Stimulated activated naive B cell treated with anti-CD40 and anti-IgM and Interleukin-4, amounts not matched to agents 10 μg/mL and 1 μg/mL and 100 μg/mL, for 72 hours (primary cell): Measurements from ENCODE around the gene SLC24A3.

ENCODE experiments used
- ATAC-seq, 2 donors: fragments of 150-1000 bp; cut with Tn5 transposase; replicated peaks; 2 replicates each; pipeline ENCODE4 v1.10.0; 2021; ENCODE audit warnings: moderate library complexity in 1 of 2
- DNase-seq: peaks from one replicate; pipeline ENCODE4 v3.0.0; 2021
- H3K27ac Mint-ChIP-seq: one replicate; pipeline ENCODE4 v1.8.0; 2022; ENCODE audit warnings: mild to moderate bottlenecking, mixed read lengths
- H3K27me3 Mint-ChIP-seq, 2 donors: one replicate each; pipeline ENCODE4 v1.8.0; 2022; ENCODE audit warnings: mixed read lengths in 2 of 2
- H3K36me3 Mint-ChIP-seq, 2 donors: one replicate each; pipeline ENCODE4 v1.8.0; 2022; ENCODE audit warnings: mixed read lengths in 2 of 2, mild to moderate bottlenecking in 1 of 2
- H3K4me1 Mint-ChIP-seq, 2 donors: one replicate each; pipeline ENCODE4 v1.8.0; 2022; ENCODE audit warnings: mixed read lengths in 2 of 2, mild to moderate bottlenecking in 1 of 2
- H3K4me3 Mint-ChIP-seq, 2 donors: one replicate each; pipeline ENCODE4 v1.8.0; 2022; ENCODE audit warnings: mild to moderate bottlenecking in 2 of 2, mixed read lengths in 2 of 2, moderate library complexity in 1 of 2
- H3K9me3 Mint-ChIP-seq, 2 donors: one replicate each; pipeline ENCODE4 v1.8.0; 2022; ENCODE audit warnings: mixed read lengths in 2 of 2, mild to moderate bottlenecking in 1 of 2

The SLC24A3 gene

DNA sequence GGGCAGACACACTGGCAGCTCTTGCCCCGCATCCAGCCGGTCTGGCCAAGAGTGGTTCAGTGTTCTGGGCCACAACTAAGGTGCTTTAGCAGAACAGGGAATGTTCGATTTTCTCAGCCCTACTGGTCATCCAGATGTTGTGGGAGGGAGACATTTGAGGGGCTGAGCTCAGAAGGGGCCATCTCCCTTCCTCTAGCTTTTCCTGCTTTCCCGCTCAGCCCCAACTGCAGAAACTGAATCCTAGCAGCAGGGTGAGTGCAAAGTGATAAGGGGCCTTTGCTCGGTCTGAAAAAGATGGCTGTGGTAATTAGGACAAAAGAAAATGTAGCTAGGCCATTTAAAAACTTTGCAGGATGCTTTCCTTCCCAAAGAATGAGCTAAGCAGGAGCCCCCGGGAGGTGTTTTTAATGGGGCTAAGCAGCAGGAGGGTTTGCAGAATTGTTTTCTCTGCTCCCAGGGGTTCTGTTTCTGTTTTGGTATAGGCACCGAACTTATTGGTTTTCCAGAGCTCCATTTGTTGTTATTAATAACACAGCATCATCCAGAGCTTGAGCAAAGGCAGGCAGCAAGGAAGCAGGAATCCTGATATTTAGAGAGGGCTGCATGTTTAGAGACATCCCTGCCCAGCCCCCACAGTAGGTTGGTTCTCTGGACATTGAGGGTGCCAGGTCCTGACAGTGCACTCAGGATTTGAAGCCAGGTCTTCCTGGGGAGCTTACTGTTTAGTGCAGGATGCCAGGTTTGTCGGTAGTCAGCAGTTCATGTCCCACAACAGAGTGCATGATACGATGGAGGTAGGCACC is 210.9 kb downstream of the SLC24A3 start:
- Mint-ChIP-seq H3K27ac (no peak overlapping the region), H3K4me1 (peaks cover 0 to 3% of the 10 kb centered on the region in 2 donors), H3K27me3 (peaks cover 0 to 3% of the 10 kb centered on the region in 2 donors), H3K4me3 (no peak overlapping the region), H3K36me3 (no peaks in the 10 kb centered on the region), H3K9me3 (peaks cover 4 to 6% of the 10 kb centered on the region in 2 donors)
- no peak for DNase-seq
- no peak for ATAC-seq

DNA sequence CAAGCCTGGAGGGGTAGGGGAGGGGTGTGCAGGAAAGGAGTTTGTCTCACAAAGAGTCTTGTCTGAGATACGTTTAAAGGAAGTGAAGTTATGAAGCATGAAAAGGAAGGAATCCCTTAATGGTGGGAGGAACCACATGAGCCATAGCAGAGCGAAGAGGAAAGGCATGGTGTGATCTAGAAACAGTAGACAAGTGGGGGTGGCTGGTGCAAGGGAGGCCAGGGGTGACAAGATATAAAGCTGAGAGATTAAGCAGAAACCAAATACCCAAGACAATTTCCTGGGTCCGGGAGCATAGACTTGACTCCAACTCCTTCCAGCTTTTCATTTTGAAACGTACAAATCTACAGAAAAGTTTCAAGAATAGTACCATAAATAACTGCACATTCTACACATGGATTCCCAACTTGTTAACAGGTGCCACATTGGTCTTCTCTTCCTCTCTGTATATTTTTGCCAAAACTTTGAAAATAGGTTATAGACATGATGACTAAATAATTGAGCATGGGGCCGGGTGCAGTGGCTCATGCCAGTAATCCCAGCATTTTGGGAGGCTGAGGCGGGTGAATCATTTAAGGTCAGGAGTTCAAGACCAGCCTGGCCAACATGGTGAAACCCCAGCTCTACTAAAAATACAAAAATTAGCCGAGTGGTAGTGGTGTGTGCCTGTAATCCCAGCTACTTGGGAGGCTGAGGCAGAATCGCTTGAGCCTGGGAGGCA is 211.6 kb downstream of the SLC24A3 start:
- no peaks in the 10 kb centered on the region for H3K36me3 Mint-ChIP-seq
- peaks cover 0 to 3% of the 10 kb centered on the region in 2 donors for H3K4me1 Mint-ChIP-seq
- no peak for ATAC-seq

DNA sequence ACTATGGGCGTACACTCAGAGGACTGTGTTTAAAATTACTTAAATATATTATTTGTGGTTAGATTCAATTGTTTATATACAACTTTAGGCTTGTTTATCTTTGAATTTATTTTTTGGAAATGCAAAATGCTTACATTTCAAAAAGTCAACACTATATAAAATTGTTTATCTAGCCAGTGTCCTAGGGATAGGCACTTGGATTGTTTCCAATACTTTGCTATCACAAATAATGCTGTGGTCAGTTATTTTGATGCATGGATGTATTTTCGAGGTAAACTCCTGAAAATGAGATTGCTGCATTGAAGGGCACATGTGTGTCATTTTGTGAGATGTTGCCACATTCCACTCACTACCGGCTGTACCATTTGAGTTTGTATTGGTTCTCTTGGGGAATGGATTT is 213.9 kb downstream of the SLC24A3 start:
- no peak for ATAC-seq
- no peak for DNase-seq
- H3K27ac Mint-ChIP-seq: no peak overlapping the region
- H3K36me3 Mint-ChIP-seq: no peaks in the 10 kb centered on the region
- peaks cover 0 to 3% of the 10 kb centered on the region in 2 donors for H3K4me1 Mint-ChIP-seq
- no peak overlapping the region for H3K4me3 Mint-ChIP-seq
- peaks cover 16 to 18% of the 10 kb centered on the region in 2 donors for H3K27me3 Mint-ChIP-seq
- peaks cover 2 to 4% of the 10 kb centered on the region in 2 donors for H3K9me3 Mint-ChIP-seq

More for the DNA sequence above, 211.6 kb downstream of the SLC24A3 start:
- Mint-ChIP-seq H3K27ac (no peak overlapping the region), H3K27me3 (peaks cover 0 to 3% of the 10 kb centered on the region in 2 donors), H3K4me3 (no peak overlapping the region), H3K9me3 (peaks cover 4 to 6% of the 10 kb centered on the region in 2 donors)
- no peak for DNase-seq

DNA sequence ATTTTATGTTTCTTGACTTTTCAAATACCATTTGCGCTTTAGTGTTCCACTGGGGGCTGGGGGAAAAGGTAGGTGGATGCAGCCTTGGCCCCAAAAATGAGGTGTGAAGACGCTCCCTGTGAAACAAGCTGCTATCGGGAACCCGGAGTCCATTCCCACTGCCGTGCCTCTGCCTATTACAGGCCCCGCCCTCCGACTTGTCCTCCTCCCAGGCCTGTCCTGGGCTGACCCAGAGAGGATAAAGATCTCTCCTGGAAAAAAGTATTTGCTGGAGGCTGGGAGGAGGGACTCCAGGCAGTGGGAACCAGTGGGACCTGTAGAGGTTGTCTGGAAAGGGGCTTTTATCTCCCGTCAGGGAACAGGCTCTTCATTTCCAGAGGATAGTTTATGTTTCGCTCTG is 215.0 kb downstream of the SLC24A3 start:
- H3K27ac Mint-ChIP-seq: no peak overlapping the region
- H3K36me3 Mint-ChIP-seq: no peaks in the 10 kb centered on the region
- peaks cover 16 to 22% of the 10 kb centered on the region in 2 donors for H3K27me3 Mint-ChIP-seq
- peaks cover 0 to 2% of the 10 kb centered on the region in 2 donors for H3K9me3 Mint-ChIP-seq
- no peak overlapping the region for H3K4me3 Mint-ChIP-seq
- peaks cover 0 to 3% of the 10 kb centered on the region in 2 donors for H3K4me1 Mint-ChIP-seq
- DNase-seq (no peak), ATAC-seq (no peak)

DNA sequence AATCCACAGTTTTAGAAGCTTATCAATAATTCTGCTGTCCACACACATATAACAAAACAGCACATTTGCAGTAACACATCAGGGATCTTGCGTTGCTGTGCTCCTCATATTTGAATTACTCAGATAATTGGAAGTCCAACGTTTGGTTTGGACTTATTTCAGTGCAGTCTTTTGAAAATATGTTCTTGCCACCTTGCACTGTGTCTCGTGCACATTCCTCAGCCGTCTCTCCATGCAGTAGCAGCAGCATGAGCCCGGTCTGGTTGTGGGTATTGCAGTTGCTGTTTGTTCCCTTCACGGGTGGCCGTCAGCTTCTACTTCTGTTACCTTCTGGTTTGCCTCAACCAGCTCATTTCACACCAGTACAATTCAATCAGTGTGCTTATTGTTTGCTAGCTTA is 215.5 kb downstream of the SLC24A3 start:
- DNase-seq (no peak), ATAC-seq (no peak)
- Mint-ChIP-seq H3K4me1 (peaks cover 0 to 3% of the 10 kb centered on the region in 2 donors), H3K36me3 (no peaks in the 10 kb centered on the region), H3K9me3 (peaks cover 0 to 2% of the 10 kb centered on the region in 2 donors), H3K27me3 (peaks cover 16 to 22% of the 10 kb centered on the region in 2 donors), H3K4me3 (no peak overlapping the region), H3K27ac (no peak overlapping the region)

DNA sequence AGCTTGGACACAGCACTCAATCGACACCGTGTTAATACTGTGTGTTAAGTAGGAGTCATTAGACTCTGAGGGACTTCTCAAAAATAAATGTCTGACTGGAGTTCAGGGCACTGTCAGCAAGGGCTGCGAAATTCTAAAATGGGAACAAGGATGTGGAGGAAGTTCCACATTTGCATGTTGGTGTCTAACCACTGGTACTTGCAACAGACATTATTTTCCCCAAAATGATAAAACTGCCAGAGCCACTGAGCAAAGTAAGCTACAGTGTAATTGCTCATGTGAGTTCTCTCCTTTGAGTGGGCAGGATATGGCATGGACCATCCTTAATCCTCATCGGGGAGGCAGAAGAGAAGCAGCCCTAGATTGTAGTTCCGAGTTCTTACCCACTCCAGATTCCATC is 215.9 kb downstream of the SLC24A3 start:
- no peaks in the 10 kb centered on the region for H3K36me3 Mint-ChIP-seq
- peaks cover 0 to 2% of the 10 kb centered on the region in 2 donors for H3K9me3 Mint-ChIP-seq
- H3K27ac Mint-ChIP-seq: no peak overlapping the region
- H3K27me3 Mint-ChIP-seq: peaks cover 16 to 22% of the 10 kb centered on the region in 2 donors
- ATAC-seq (peak; percentile 22 to 25), DNase-seq (no peak)
- H3K4me1 Mint-ChIP-seq: peaks cover under 1 to 3% of the 10 kb centered on the region in 2 donors
- no peak overlapping the region for H3K4me3 Mint-ChIP-seq

DNA sequence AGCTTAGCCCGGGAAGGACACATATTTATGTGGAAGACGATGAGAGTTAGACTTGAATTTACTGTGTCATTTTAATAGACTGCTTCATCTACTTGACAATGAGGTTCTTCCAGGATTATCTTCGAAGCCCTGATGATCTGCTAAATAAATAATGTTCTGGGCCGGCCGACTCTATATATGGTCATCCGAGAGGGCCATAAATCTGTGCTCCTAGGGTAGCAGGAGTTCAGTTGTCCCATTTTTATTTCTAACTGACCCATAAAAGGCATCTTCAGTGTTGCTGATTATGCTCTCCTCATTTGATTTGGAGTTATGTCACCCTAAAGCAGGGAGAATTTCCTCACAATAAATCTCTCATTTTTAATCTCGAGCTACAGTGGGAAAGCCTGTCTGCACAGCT is 217.1 kb downstream of the SLC24A3 start:
- DNase-seq (no peak), ATAC-seq (no peak)
- Mint-ChIP-seq H3K4me3 (no peak overlapping the region), H3K27ac (no peak overlapping the region), H3K27me3 (peaks cover 16 to 29% of the 10 kb centered on the region in 2 donors), H3K9me3 (no peaks in the 10 kb centered on the region), H3K4me1 (peaks cover 7 to 13% of the 10 kb centered on the region in 2 donors), H3K36me3 (no peaks in the 10 kb centered on the region)

DNA sequence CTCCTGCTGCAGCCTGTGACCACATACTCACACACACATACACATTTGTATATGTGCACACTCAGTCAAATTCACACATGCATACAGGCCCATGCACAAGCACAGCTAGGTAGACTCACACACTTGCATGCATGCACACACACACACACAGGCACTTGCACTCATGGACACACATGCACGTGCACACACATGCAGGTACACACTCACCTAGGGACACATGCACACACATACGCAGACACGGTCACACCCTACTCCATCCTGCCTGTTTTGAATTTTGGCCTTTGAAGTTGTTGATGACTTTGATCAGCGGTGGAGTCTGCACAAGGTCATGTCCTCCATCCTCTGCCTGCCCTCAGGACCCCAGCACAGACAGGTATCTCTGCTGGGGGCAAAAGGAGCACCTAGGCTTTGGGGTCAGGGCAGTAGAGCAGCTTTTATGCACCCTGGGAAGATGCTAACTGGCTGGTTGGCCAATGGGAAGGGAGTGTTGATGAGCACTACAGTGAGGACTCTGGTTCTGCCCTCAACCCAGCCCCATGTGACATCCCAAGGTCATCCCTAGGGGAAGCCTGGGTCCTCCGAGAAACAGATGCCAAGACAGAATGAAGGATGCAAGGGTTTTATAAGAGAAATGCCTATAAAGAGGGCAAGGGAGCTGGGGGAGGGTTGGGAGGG is 218.3 kb downstream of the SLC24A3 start:
- Mint-ChIP-seq H3K9me3 (no peaks in the 10 kb centered on the region), H3K27ac (no peak overlapping the region), H3K4me3 (no peak overlapping the region), H3K27me3 (peaks cover 21 to 35% of the 10 kb centered on the region in 2 donors), H3K36me3 (no peaks in the 10 kb centered on the region), H3K4me1 (peaks cover 8 to 14% of the 10 kb centered on the region in 2 donors)
- DNase-seq: no peak
- no peak for ATAC-seq

DNA sequence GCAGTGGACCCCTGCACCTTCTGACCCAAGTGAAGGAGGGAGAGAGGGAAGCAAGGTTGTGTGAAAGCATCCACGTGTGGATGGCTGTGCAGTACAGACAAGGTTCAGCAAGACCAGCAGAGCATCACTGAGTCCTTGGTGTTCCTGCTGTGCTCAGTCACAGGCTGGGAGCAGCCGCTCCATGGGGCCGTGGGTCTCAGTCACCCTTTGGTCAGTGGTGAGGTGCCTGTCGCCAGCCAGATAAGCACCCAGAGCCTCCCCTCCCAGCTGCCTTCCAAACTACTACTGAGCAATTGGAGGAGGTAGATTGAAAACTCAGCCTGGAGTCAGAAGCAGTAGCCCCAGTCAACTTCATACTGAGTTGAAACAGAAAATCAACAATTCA is 218.9 kb downstream of the SLC24A3 start:
- Mint-ChIP-seq H3K9me3 (no peaks in the 10 kb centered on the region), H3K4me1 (peaks cover 8 to 14% of the 10 kb centered on the region in 2 donors), H3K4me3 (no peak overlapping the region), H3K27ac (no peak overlapping the region), H3K27me3 (peaks cover 25 to 39% of the 10 kb centered on the region in 2 donors), H3K36me3 (no peaks in the 10 kb centered on the region)
- ATAC-seq (no peak), DNase-seq (no peak)

DNA sequence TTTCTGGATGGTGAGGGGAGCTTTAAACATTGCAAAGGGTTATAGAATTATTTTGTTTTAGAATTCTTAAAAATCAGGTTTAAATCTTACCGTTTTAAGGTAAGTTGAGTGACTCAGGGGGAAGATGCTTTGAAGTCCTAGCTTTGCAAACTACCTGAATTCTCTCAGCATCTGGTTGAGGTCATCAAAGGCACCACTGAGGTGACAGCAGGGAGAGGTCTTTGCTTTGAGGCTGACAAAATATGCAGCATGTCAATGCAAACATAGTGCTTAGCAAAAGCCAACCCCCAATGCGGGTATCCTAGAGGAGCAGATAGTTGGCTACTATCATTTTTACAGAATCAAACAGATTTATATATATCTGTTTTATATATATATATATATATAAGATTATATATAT is 219.5 kb downstream of the SLC24A3 start:
- Mint-ChIP-seq H3K27ac (no peak overlapping the region), H3K4me3 (no peak overlapping the region), H3K36me3 (no peaks in the 10 kb centered on the region), H3K9me3 (peaks cover 0 to 3% of the 10 kb centered on the region in 2 donors), H3K4me1 (peaks cover 8 to 14% of the 10 kb centered on the region in 2 donors), H3K27me3 (peaks cover 27 to 45% of the 10 kb centered on the region in 2 donors)
- DNase-seq: no peak
- ATAC-seq: no peak

DNA sequence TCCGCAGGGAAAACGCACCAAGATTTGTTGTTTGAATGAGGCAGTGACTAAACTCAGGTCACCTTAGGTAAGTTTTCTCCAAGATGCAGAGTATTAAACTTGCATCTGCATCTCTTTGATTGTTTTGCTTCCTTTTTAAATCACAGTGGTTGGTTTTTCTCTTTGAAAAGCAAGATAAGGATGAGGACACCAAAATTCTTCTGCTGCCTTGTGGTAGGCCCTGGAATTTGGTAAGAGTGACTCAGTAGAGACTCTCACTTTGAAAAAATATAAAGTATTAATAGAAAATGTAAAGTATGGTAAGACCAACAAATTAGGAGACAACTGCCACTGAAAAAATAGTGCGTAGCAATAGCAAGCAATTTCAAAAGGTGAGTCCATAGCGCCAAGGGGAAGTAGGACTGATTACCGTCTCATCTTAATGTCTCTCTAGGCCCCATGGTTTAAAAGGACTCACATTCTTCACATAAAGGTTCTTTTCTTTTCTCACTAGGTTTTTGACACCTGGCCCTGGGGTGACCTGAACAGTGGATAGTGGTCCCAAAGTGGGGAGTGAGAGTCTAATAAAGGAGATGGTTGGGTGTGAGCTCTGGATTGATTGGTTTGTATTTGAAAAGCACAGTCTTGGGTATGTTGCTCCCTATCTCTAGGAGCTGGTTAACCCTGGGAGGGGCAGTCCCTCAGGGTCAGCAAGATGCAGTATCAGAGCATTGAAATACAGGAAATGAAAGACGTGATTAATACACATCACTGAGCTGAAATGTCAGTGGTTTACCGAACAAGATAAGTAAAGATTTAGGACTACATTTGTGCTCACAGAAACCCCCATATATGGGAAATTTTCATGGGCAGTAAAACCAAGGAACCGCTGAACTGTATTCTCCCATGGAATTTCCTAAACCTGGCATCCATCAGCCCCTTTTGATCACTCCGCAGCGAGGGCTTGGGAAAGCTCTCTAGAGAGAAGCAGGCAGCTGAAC is 221.2 kb downstream of the SLC24A3 start:
- Mint-ChIP-seq H3K4me3 (peak overlapping the region; percentile 3 to 43), H3K27me3 (peaks cover 27 to 49% of the 10 kb centered on the region in 2 donors), H3K27ac (peak overlapping the region; percentile 72), H3K4me1 (peaks cover 10 to 23% of the 10 kb centered on the region in 2 donors), H3K36me3 (no peaks in the 10 kb centered on the region), H3K9me3 (peaks cover 0 to 4% of the 10 kb centered on the region in 2 donors)
- ATAC-seq: peak; percentile 95 to 97
- DNase-seq: peak; percentile 33

DNA sequence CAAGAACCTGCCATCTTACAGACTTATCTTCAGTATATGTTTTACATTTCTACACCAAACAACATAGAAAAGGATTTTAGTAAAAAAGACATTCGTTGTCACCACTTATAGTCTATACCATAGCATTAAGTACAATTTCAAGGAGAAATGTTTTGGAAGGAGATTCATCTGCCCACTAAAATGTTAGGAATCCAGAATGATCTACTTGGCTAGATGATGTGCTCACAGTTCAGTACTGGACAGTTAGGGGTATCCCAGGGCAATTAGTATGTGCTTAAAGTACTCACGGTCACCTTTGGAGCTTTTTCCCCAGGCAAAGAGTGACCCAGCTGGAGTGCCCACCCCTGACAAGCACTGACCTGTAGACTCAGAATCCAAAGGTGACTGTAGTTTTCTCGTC is 222.9 kb downstream of the SLC24A3 start:
- H3K4me1 Mint-ChIP-seq: peaks cover 10 to 23% of the 10 kb centered on the region in 2 donors
- H3K27ac Mint-ChIP-seq: no peak overlapping the region
- H3K4me3 Mint-ChIP-seq: no peak overlapping the region
- DNase-seq (no peak), ATAC-seq (no peak)
- no peaks in the 10 kb centered on the region for H3K36me3 Mint-ChIP-seq
- peaks cover 0 to 4% of the 10 kb centered on the region in 2 donors for H3K9me3 Mint-ChIP-seq
- peaks cover 20 to 41% of the 10 kb centered on the region in 2 donors for H3K27me3 Mint-ChIP-seq

DNA sequence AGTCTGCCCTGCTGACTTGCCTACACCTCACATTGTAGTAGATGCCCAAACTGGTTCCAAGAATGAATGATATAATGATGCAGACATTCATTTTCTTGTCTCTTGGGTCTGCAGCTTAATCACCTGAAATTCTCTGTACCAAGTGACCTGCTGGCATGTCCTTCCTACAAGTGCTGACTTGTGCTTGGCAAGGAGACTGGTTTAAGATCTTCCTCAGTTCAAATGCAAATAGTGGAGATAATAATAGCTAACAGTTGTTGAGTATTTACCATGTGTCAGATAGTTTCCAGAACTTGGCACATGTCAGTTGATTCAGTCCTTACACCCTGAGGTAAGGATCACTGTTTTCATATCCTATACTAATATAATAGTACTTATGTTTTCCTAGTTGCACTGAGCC is 223.4 kb downstream of the SLC24A3 start:
- Mint-ChIP-seq H3K36me3 (no peaks in the 10 kb centered on the region), H3K27me3 (peaks cover 15 to 36% of the 10 kb centered on the region in 2 donors), H3K9me3 (peaks cover 0 to 4% of the 10 kb centered on the region in 2 donors), H3K4me3 (no peak overlapping the region), H3K27ac (no peak overlapping the region), H3K4me1 (peaks cover 10 to 23% of the 10 kb centered on the region in 2 donors)
- DNase-seq (no peak), ATAC-seq (no peak)
